GM23338 (cell line): Measurements from ENCODE around the gene BCAS1. TPM values are rescaled to one million over a fixed set of nuclear protein-coding genes. Genes with fewer than 3 reads are reported as not detected.

Source experiments
- ATAC-seq: fragments of 200-7000 bp; cut with Tn5 transposase; 3 replicates; pipeline ENCODE4 v1.9.1; 2020
- DNase-seq: peaks from one replicate; pipeline ENCODE4 v3.0.0-alpha.2; 2015; ENCODE audit warnings: low spot score
- H2AFZ ChIP-seq: fragments of 200-600 bp; sonication (generic); 2 replicates; pipeline ENCODE4 v1.8.0; 2016; ENCODE audit warnings: antibody characterized with exemption, mild to moderate bottlenecking, moderate library complexity
- H3F3A ChIP-seq: fragments of 200-600 bp; sonication (generic); replicated peaks from 2 replicates; pipeline ENCODE4 v1.8.0; 2017; ENCODE audit warnings: antibody characterized with exemption, mixed run types, low read depth
- H3K27ac ChIP-seq: fragments of 200-600 bp; sonication (generic); 2 replicates; pipeline ENCODE4 v1.6.1; 2016; ENCODE audit warnings: low read depth
- H3K27me3 ChIP-seq: fragments of 200-600 bp; sonication (generic); 2 replicates; pipeline ENCODE4 v1.8.0; 2016; ENCODE audit warnings: mild to moderate bottlenecking, mixed run types, moderate library complexity; ENCODE audit not compliant: insufficient read depth
- H3K36me3 ChIP-seq: fragments of 200-600 bp; sonication (generic); 2 replicates; pipeline ENCODE4 v1.8.0; 2016; ENCODE audit warnings: mild to moderate bottlenecking; ENCODE audit not compliant: insufficient read depth
- H3K4me1 ChIP-seq: fragments of 200-600 bp; sonication (generic); 2 replicates; pipeline ENCODE4 v1.8.0; 2016; ENCODE audit warnings: mild to moderate bottlenecking, moderate library complexity; ENCODE audit not compliant: insufficient read depth
- H3K4me2 ChIP-seq: fragments of 200-600 bp; sonication (generic); 2 replicates; pipeline ENCODE4 v1.7.1; 2017; ENCODE audit warnings: mixed run types
- H3K4me3 ChIP-seq: fragments of 200-600 bp; sonication (generic); 2 replicates; pipeline ENCODE4 v1.6.1; 2016; ENCODE audit warnings: mixed run types
- H3K79me2 ChIP-seq: fragments of 200-600 bp; sonication (generic); replicated peaks from 2 replicates; pipeline ENCODE4 v1.8.0; 2017; ENCODE audit warnings: mild to moderate bottlenecking; ENCODE audit not compliant: insufficient read depth
- H3K9me2 ChIP-seq: fragments of 200-600 bp; sonication (generic); 2 replicates; pipeline ENCODE4 v1.8.0; 2017; ENCODE audit not compliant: insufficient read depth
- H4K20me1 ChIP-seq: fragments of 200-600 bp; sonication (generic); replicated peaks from 2 replicates; pipeline ENCODE4 v1.8.0; 2017; ENCODE audit warnings: mild to moderate bottlenecking; ENCODE audit not compliant: insufficient read depth
- H3K27ac Mint-ChIP-seq: 2 replicates; pipeline ENCODE4 v1.8.0; 2020; ENCODE audit warnings: inconsistent platforms, mild to moderate bottlenecking, moderate library complexity, mixed read lengths
- H3K27me3 Mint-ChIP-seq: 3 replicates; pipeline ENCODE4 v1.8.0; 2022; ENCODE audit warnings: low read depth, mild to moderate bottlenecking, moderate library complexity, mixed read lengths, inconsistent platforms; ENCODE audit not compliant: insufficient read depth, poor library complexity
- H3K36me3 Mint-ChIP-seq: 3 replicates; pipeline ENCODE4 v1.8.0; 2021; ENCODE audit warnings: low read depth, mild to moderate bottlenecking, inconsistent platforms, moderate library complexity, mixed read lengths
- H3K4me1 Mint-ChIP-seq: 3 replicates; pipeline ENCODE4 v1.8.0; 2020; ENCODE audit warnings: mild to moderate bottlenecking, inconsistent platforms, mixed read lengths
- H3K4me3 Mint-ChIP-seq: 3 replicates; pipeline ENCODE4 v1.8.0; 2021; ENCODE audit warnings: moderate library complexity, mild to moderate bottlenecking, inconsistent platforms, mixed read lengths
- H3K9me3 Mint-ChIP-seq: 3 replicates; pipeline ENCODE4 v1.8.0; 2020; ENCODE audit warnings: moderate library complexity, mild to moderate bottlenecking, inconsistent platforms, mixed read lengths
- CTCF ChIP-seq, 2 experiments: fragments of 200-600 bp in 1 of 2; sonication (generic) in 1 of 2; conservative IDR thresholded peaks; 2 replicates each; pipeline versions ENCODE4 v1.5.1 to v1.6.1; 2016 to 2017; ENCODE audit warnings: antibody characterized with exemption in 2 of 2, low read depth in 2 of 2, mild to moderate bottlenecking in 2 of 2, moderate library complexity in 1 of 2
- ETS1 ChIP-seq: IDR thresholded peaks from 2 replicates; pipeline ENCODE4 v1.6.1; 2016; ENCODE audit warnings: antibody characterized with exemption
- EZH2phosphoT487 ChIP-seq: fragments of 200-600 bp; sonication (generic); IDR thresholded peaks from one replicate; pipeline ENCODE4 v1.8.1; 2018; ENCODE audit warnings: antibody characterized with exemption; ENCODE audit not compliant: unreplicated experiment
- JUNB ChIP-seq: IDR thresholded peaks from one replicate; pipeline ENCODE4 v1.6.1; 2016; ENCODE audit warnings: antibody characterized with exemption; ENCODE audit not compliant: unreplicated experiment
- NANOG ChIP-seq: IDR thresholded peaks from 2 replicates; pipeline ENCODE4 v1.6.1; 2016; ENCODE audit warnings: antibody characterized with exemption, borderline replicate concordance
- POLR2AphosphoS5 ChIP-seq: IDR thresholded peaks from 2 replicates; pipeline ENCODE4 v1.6.1; 2016; ENCODE audit warnings: antibody characterized with exemption, low read depth
- REST ChIP-seq: IDR thresholded peaks from one replicate; pipeline ENCODE4 v1.6.1; 2018; ENCODE audit warnings: antibody characterized with exemption; ENCODE audit not compliant: unreplicated experiment
- ZNF114 ChIP-seq: fragments of 250-450 bp; sonication (Bioruptor Pico); IDR thresholded peaks from 2 replicates; pipeline ENCODE4 v1.5.0; 2020; ENCODE audit warnings: mild to moderate bottlenecking, moderate library complexity
- ZNF331 ChIP-seq: fragments of 250-450 bp; sonication (Bioruptor Pico); IDR thresholded peaks from 2 replicates; pipeline ENCODE4 v1.5.0; 2020; ENCODE audit warnings: low read depth, mild to moderate bottlenecking, moderate library complexity
- ZNF462 ChIP-seq: fragments of 250-450 bp; sonication (Bioruptor Pico); IDR thresholded peaks from 2 replicates; pipeline ENCODE4 v1.5.0; 2020; ENCODE audit warnings: mild to moderate bottlenecking, moderate library complexity
- polyA plus RNA-seq: library from polyadenylated mRNA; unstranded; fragments of >200 nt; fragmentation: Nextera tagmentation; extraction: Ambion mirVana; gene quantifications from 2 replicates; pipeline ENCODE4 v1.2.1, GENCODE V29; 2016
- total RNA-seq: library from RNA; depleted of rRNA; stranded (reverse); fragments of >200 nt; shearing (Covaris generic); gene quantifications from 2 replicates; pipeline ENCODE4 v1.2.3, GENCODE V29; 2014

Gene BCAS1
- total and polyA plus RNA-seq, 2 experiments from 2014 or later: 0.17 to 0.19 TPM

- TF ChIP-seq ZNF462 (CRISPR knock-in tag): no peak
- TF ChIP-seq JUNB: no peak
- TF ChIP-seq EZH2phosphoT487: no peak
- no peak for TF ChIP-seq POLR2AphosphoS5
- no peak for TF ChIP-seq ZNF114 (CRISPR knock-in tag)
- no peak for TF ChIP-seq NANOG
- no peak for TF ChIP-seq ETS1
Measured at GRCh38 chr20:53902968-53903651, 167.3 kb downstream of the BCAS1 start (continued).

GRCh38 chr20:53901497-53902096 lies 168.8 kb downstream of the BCAS1 start:
- Histone ChIP-seq H2AFZ (peak overlapping the region; percentile 93), H3K9me2 (no peaks in the 10 kb centered on the region), H3K27ac (peak overlapping the region; percentile 7; the same call in 1 of the 2 replicates), H3K79me2 (no peaks in the 10 kb centered on the region), H3K4me1 (peaks cover 38% of the 10 kb centered on the region), H3K4me3 (no peak overlapping the region), H3K27me3 (no peaks in the 10 kb centered on the region), H3F3A (no peaks in the 10 kb centered on the region), H3K36me3 (no peaks in the 10 kb centered on the region), H4K20me1 (no peaks in the 10 kb centered on the region), H3K4me2 (0 out of 2 replicates have a peak overlapping the region, but pooled peaks have one; percentile 6)
- Mint-ChIP-seq H3K4me3 (no peak overlapping the region), H3K4me1 (peaks cover 40% of the 10 kb centered on the region), H3K36me3 (no peaks in the 10 kb centered on the region), H3K27me3 (peaks cover 2% of the 10 kb centered on the region), H3K9me3 (no peaks in the 10 kb centered on the region), H3K27ac (no peak overlapping the region)
- DNase-seq: no peak
- ATAC-seq: no peak; the same call in 1 of the 3 replicates
- TF ChIP-seq EZH2phosphoT487: no peak
- TF ChIP-seq REST: no peak
- no peak for TF ChIP-seq CTCF (conservative IDR thresholded peaks at IDR 0.05; ENCODE audit: low read depth in 2 of 2)
- no peak for TF ChIP-seq NANOG
- TF ChIP-seq ZNF331 (CRISPR knock-in tag): no peak
- TF ChIP-seq JUNB: no peak
